Ramos (cell line): ENCODE results near the gene ARID1A.
"Not testable (repeated sequence)": the region's sequence is repeated elsewhere in the genome, so short reads cannot be mapped to it uniquely, and the experiment has no call there.

ENCODE experiments used
- in situ Hi-C: fragments of 300-500 bp; cut with MboI; formaldehyde crosslinking; loops from one replicate; pipeline ENCODE4 v1.14.3; 2022; ENCODE audit warnings: low sequenced_read_pairs; ENCODE audit not compliant: unreplicated experiment

Gene ARID1A

DNA sequence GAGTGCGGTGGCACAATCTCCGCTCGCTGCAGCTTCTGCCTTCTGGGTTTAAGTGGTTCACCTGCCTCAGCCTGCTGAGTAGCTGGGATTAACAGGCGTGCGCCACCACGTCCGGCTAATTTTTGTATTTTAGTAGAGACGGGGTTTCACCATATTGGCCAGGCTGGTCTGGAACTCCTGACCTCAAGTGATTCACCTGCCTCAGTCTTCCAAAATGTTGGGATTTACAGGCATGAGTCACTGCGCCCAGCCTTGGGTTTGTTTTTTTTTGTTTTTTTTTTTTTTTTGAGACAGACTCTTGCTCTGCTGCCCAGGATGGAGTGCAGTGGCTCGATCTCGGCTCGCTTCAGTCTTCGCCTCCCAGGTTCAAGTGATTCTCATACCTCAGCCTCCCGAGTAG is 30.1 kb downstream of the ARID1A start:
- in situ Hi-C loops, result not testable (repeated sequence)

DNA sequence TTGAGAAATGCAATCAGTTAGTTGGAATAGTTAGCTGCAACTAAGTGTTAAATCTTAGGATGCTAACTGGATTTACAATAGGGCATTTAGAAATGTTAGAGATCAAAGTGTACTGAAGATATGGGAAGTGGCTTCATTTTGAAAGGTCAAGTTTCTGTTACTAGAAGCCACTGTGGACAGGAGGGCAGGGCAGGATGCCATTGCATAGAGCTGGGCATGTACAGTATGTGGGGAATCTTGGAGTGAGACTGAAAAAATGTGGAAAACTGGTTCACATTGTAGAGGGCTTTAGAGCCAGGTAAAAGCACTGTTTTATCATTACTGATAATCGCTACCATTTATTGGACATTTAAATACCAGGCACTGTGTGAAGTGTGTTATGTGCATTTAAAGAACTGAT is 31.0 kb downstream of the ARID1A start:
- in situ Hi-C loops, result no loop called here

DNA sequence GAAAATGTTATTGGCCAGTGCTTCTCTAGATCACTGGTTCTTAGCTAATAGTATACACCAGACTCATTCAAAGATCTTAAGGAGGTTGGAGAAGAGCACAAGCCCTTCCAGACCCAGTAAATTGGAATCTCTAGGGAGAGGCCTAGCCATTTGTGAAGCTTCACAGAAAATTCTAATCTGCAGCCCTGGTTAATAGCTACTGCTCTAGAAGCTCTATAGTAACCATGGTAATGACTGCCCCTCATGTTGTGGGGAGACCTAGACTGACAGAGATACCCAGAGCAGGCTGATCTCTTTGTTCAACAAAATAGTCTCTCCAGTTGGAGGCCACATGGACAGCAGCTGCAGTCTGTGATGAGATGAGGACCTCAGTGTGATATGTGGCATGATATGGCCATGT is 31.7 kb downstream of the ARID1A start:
- in situ Hi-C loops, result no loop called here

- in situ Hi-C loops, result no loop called here
Measured at GRCh38 chr1:26728645-26729044, 32.8 kb downstream of the ARID1A start.

GRCh38 chr1:26729633-26730032 is 33.8 kb downstream of the ARID1A start:
- in situ Hi-C loops, result no loop called here

DNA sequence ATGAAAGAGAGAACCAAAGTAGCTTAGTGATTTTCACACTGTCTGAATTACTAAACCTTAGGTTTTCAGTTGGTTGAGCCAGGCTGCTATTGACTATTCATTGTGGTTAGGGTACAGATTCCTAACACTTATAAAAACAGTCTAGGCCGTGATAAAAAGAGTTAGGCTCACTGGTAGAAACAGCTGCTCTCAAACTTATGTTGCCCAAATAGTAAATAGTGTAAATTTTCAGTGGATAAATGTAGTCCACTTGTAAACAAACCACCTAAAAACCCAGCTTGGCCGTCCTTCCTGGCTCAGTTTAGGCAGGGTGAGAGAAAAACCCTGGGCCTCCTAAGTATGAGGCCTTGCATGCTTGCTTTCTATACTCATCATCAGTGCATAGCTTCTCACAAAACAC is 34.9 kb downstream of the ARID1A start:
- in situ Hi-C loops, result no loop called here

DNA sequence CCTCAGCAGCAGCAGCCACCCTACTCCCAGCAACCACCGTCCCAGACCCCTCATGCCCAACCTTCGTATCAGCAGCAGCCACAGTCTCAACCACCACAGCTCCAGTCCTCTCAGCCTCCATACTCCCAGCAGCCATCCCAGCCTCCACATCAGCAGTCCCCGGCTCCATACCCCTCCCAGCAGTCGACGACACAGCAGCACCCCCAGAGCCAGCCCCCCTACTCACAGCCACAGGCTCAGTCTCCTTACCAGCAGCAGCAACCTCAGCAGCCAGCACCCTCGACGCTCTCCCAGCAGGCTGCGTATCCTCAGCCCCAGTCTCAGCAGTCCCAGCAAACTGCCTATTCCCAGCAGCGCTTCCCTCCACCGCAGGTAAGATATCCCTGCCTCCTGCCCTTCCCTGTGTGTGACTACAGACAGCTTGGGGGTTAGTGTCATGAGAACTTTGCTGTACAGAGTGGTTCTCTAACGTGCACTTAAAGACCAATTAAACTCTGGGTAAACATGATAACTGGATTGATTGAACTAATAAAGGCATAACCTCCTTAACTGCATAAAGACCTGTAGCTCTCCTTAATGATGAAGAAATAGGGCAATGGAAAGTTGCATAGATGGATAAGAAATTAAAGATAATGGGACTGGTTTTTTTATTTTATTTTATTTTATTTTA is 35.6 kb downstream of the ARID1A start:
- in situ Hi-C loops, result no loop called here

GRCh38 chr1:26733392-26733791 is 37.6 kb downstream of the ARID1A start:
- in situ Hi-C loops, result no loop called here

DNA sequence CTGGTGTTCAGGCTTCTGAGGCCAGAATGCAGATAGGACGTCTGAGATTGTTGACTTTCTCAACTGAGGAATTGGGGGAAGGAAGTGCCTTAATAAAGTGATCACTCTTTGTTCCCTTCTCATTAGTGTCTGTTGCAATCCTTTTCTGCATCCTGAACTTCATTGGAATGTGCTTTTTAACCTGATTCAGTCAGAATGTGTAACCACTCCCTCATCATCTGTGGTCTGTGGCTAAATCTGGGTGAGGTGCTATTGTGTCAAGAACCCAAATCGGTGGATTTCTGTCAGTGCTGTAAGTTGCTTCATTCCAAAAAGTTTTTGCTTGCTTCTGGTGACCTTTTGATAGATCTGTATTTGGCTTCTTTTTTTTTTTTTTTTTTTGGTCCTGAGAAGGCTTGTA is 38.2 kb downstream of the ARID1A start:
- in situ Hi-C loops, result no loop called here

- in situ Hi-C loops, result no loop called here
Measured at GRCh38 chr1:26734501-26735058, 38.8 kb downstream of the ARID1A start.

GRCh38 chr1:26739329-26739914 is 43.6 kb downstream of the ARID1A start:
- in situ Hi-C loops, result no loop called here

DNA sequence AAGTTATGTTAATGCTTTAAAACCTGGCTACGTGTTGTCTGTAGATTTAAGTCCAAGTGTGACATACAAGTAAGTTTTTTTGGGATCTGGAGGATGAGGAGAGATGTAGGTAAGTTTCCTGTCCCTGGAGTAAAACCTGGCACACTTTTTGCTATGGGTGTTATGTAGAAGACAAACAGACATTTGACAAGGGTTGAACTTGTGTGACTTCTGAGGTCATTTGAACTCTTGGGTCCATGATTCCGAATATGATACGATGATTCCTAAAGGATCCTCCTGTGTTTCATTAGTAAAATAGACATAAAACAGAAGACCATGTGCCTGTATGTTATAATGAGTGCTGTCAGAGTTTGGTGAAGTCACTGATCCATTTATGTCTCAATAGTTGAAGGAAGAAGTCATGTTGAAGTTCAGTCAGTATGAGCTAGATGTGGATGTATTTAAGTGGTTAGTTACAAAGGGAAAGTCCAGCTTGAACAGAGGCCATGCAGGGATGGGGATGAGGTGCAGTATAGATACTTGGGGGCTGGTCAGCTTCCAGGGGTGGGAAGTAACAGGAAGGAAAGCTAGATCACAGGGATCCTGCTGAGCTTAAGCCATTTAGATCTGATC is 44.3 kb downstream of the ARID1A start:
- in situ Hi-C loops, result no loop called here

DNA sequence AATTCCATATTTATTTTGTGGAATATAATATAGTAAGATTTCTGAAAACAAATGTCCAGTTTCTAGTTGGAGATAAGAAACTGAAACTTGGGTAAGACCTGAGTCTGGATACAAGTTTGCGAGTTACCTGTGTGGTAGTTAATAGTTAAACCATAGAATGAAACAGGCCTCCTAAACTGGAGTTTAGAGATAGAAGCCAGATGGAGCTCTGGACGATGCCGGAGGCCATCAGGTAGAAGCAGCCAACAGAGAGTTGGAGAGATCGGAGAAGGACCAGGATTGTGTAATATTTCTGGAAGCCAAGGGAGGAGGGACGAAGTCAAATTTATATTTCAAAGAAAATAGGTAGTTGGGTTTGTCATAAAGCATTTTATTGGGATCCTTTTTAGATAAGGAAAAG is 45.1 kb downstream of the ARID1A start:
- in situ Hi-C loops, result no loop called here

GRCh38 chr1:26743426-26744059 is 47.7 kb downstream of the ARID1A start:
- in situ Hi-C loops, result no loop called here

- in situ Hi-C loops, result no loop called here
Measured at GRCh38 chr1:26744075-26744959, 48.5 kb downstream of the ARID1A start.

GRCh38 chr1:26745191-26745590 is 49.4 kb downstream of the ARID1A start:
- in situ Hi-C loops, result no loop called here

GRCh38 chr1:26747048-26747447 is 51.2 kb downstream of the ARID1A start:
- in situ Hi-C loops, result no loop called here

GRCh38 chr1:26748351-26748750 is 52.5 kb downstream of the ARID1A start:
- in situ Hi-C loops, result no loop called here

- in situ Hi-C loops, result no loop called here
Measured at GRCh38 chr1:26749458-26749857, 53.6 kb downstream of the ARID1A start.

DNA sequence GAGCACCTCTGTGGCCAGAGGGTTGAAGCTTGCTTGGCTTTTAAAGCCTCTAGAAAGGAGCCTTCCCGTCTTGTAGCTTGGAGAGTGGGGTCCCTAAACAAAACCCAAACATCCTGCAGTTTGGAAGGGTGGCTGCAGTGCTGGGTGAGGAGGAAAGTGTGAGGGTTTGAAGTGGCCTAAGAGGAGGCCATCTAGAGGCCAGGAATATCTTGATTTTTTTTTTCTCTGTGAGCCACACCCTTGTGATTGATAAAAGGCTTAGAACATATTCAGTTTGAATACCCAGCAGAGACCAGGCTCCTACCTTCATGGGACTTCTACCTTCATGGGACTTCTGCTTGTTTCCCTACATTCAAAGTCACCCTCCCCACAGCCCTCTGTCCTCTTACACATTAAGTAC is 54.6 kb downstream of the ARID1A start:
- in situ Hi-C loops, result no loop called here
